ENCODE results near the gene ARHGAP45. TPM values are rescaled to one million over a fixed set of nuclear protein-coding genes. Genes with fewer than 3 reads are reported as not detected.

The ARHGAP45 gene
- total RNA-seq, 1 experiment from 2014 or later, result 31.5 TPM

DNA sequence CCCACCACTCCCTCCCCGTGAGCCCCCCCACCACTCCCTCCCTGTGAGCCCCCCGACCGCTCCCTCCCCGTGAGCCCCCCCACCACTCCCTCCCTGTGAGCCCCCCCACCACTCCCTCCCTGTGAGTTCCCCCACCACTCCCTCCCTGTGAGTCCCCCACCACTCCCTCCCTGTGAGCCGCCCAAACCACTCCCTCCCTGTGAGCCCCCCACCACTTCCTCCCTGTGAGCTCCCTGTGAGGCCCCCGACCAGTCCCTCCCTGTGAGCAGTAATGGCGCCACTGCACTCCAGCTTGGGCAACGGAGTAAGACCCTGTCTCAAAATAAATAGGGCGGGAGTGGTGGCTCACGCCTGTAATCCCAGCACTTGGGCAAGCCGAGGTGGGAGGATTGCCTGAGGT is 17.2 kb upstream of the ARHGAP45 start:
- Histone ChIP-seq H3K4me2 (ENCODE audit: low read depth, low read length, poor library complexity, severe bottlenecking) (no peak overlapping the region), H3K9me3 (ENCODE audit: low read length) (no peaks in the 10 kb centered on the region), H4K20me1 (ENCODE audit: insufficient read depth, low read depth, low read length) (no peaks in the 10 kb centered on the region), H3K9me2 (replicated peaks; ENCODE audit: insufficient read depth, low read length) (no peaks in the 10 kb centered on the region), H3K27me3 (ENCODE audit: low read length) (no peaks in the 10 kb centered on the region), H3K27ac (ENCODE audit: low read length) (no peak overlapping the region), H3K36me3 (ENCODE audit: insufficient read depth, low read length) (no peaks in the 10 kb centered on the region), H2AFZ (ENCODE audit: low read length) (no peak overlapping the region), H3K9ac (ENCODE audit: low read length) (no peak overlapping the region), H3K79me2 (ENCODE audit: low read length) (no peaks in the 10 kb centered on the region), H3K4me3 (ENCODE audit: low read length) (no peak overlapping the region), H3K4me1 (ENCODE audit: low read length) (no peaks in the 10 kb centered on the region)
- no peak for DNase-seq

DNA sequence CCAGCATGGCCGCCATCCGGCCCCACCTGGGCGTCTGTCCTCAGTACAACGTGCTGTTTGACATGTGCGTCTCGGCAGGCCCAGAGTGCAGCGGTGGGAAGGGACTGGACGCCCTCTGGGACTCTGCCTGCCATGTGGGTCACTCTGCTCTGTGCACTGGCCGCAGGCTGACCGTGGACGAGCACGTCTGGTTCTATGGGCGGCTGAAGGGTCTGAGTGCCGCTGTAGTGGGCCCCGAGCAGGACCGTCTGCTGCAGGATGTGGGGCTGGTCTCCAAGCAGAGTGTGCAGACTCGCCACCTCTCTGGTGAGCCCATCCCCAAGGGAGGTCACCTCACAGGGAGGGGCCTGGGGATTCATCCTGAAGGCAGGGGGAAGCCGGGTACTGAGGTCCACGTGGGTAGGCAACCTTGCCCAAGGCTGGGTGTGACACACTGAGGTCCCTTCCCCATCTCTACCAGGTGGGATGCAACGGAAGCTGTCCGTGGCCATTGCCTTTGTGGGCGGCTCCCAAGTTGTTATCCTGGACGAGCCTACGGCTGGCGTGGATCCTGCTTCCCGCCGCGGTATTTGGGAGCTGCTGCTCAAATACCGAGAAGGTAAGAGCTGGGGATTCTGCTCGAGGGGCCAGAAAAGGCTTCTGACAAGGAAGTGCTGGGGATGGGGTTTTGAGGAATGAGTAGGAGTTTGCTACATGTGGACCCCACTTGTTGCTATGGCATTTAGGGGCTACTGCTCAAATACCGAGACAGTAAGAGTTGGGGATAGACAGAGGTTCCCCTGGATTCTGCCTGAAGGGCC is 15.8 kb upstream of the ARHGAP45 start:
- Histone ChIP-seq H3K9ac (ENCODE audit: low read length) (no peak overlapping the region), H3K27me3 (ENCODE audit: low read length) (no peaks in the 10 kb centered on the region), H3K4me1 (ENCODE audit: low read length) (no peaks in the 10 kb centered on the region), H3K36me3 (ENCODE audit: insufficient read depth, low read length) (no peaks in the 10 kb centered on the region), H2AFZ (ENCODE audit: low read length) (no peak overlapping the region), H3K4me3 (ENCODE audit: low read length) (no peak overlapping the region), H3K27ac (ENCODE audit: low read length) (no peak overlapping the region), H3K9me2 (replicated peaks; ENCODE audit: insufficient read depth, low read length) (no peaks in the 10 kb centered on the region), H4K20me1 (ENCODE audit: insufficient read depth, low read depth, low read length) (no peaks in the 10 kb centered on the region), H3K4me2 (ENCODE audit: low read depth, low read length, poor library complexity, severe bottlenecking) (no peak overlapping the region), H3K9me3 (ENCODE audit: low read length) (no peaks in the 10 kb centered on the region), H3K79me2 (ENCODE audit: low read length) (no peaks in the 10 kb centered on the region)
- DNase-seq, result no peak

DNA sequence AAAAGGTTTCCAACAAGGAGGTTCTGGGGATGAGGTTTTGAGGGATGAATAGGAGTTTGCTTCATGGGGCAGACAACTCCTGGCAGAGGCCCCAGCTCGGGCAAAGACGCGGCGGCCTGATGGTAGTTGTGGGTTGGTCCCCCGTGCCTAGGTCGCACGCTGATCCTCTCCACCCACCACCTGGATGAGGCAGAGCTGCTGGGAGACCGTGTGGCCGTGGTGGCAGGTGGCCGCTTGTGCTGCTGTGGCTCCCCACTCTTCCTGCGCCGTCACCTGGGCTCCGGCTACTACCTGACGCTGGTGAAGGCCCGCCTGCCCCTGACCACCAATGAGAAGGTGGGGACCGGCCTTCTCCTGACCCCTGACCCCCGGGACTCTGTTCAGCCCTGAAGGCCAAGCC is 15.2 kb upstream of the ARHGAP45 start:
- no peak for DNase-seq
- no peaks in the 10 kb centered on the region for H4K20me1 ChIP-seq (ENCODE audit: insufficient read depth, low read depth, low read length)
- H3K9ac ChIP-seq (ENCODE audit: low read length), result no peak overlapping the region
- no peaks in the 10 kb centered on the region for H3K79me2 ChIP-seq (ENCODE audit: low read length)
- no peak overlapping the region for H3K4me3 ChIP-seq (ENCODE audit: low read length)
- no peak overlapping the region for H3K4me2 ChIP-seq (ENCODE audit: low read depth, low read length, poor library complexity, severe bottlenecking)
- no peaks in the 10 kb centered on the region for H3K36me3 ChIP-seq (ENCODE audit: insufficient read depth, low read length)
- H3K4me1 ChIP-seq (ENCODE audit: low read length), result peaks cover under 1% of the 10 kb centered on the region; the same call in 1 of the 2 replicates
- H3K9me2 ChIP-seq (replicated peaks; ENCODE audit: insufficient read depth, low read length), result no peaks in the 10 kb centered on the region
- no peaks in the 10 kb centered on the region for H3K9me3 ChIP-seq (ENCODE audit: low read length)
- no peak overlapping the region for H3K27ac ChIP-seq (ENCODE audit: low read length)
- no peaks in the 10 kb centered on the region for H3K27me3 ChIP-seq (ENCODE audit: low read length)
- no peak overlapping the region for H2AFZ ChIP-seq (ENCODE audit: low read length)

- Histone ChIP-seq H3K36me3 (ENCODE audit: insufficient read depth, low read length) (no peaks in the 10 kb centered on the region), H3K4me2 (ENCODE audit: low read depth, low read length, poor library complexity, severe bottlenecking) (no peak overlapping the region), H3K4me3 (ENCODE audit: low read length) (no peak overlapping the region), H3K27me3 (ENCODE audit: low read length) (no peaks in the 10 kb centered on the region), H3K79me2 (ENCODE audit: low read length) (no peaks in the 10 kb centered on the region), H2AFZ (ENCODE audit: low read length) (no peak overlapping the region), H4K20me1 (ENCODE audit: insufficient read depth, low read depth, low read length) (no peaks in the 10 kb centered on the region), H3K9ac (ENCODE audit: low read length) (no peak overlapping the region), H3K9me3 (ENCODE audit: low read length) (no peaks in the 10 kb centered on the region), H3K27ac (ENCODE audit: low read length) (no peak overlapping the region), H3K4me1 (ENCODE audit: low read length) (peaks cover 6% of the 10 kb centered on the region), H3K9me2 (replicated peaks; ENCODE audit: insufficient read depth, low read length) (no peaks in the 10 kb centered on the region)
- no peak for DNase-seq
These were observed 14.5 kb upstream of the ARHGAP45 start for GRCh38 chr19:1052349-1052975.

- H3K36me3 ChIP-seq (ENCODE audit: insufficient read depth, low read length), result no peaks in the 10 kb centered on the region
These were observed 13.5 kb upstream of the ARHGAP45 start for GRCh38 chr19:1053176-1054101.

GRCh38 chr19:1054102-1055027 is 12.6 kb upstream of the ARHGAP45 start:
- Histone ChIP-seq H3K9ac (ENCODE audit: low read length) (no peak overlapping the region), H3K4me2 (ENCODE audit: low read depth, low read length, poor library complexity, severe bottlenecking) (no peak overlapping the region)

More at GRCh38 chr19:1053176-1054101, 13.5 kb upstream of the ARHGAP45 start:
- H2AFZ ChIP-seq (ENCODE audit: low read length), result no peak overlapping the region
- H3K9me3 ChIP-seq (ENCODE audit: low read length), result no peaks in the 10 kb centered on the region
- H3K4me1 ChIP-seq (ENCODE audit: low read length), result peaks cover 16% of the 10 kb centered on the region
- H4K20me1 ChIP-seq (ENCODE audit: insufficient read depth, low read depth, low read length), result no peaks in the 10 kb centered on the region
- H3K9ac ChIP-seq (ENCODE audit: low read length), result no peak overlapping the region
- no peak overlapping the region for H3K4me3 ChIP-seq (ENCODE audit: low read length)
- H3K27ac ChIP-seq (ENCODE audit: low read length), result no peak overlapping the region
- no peak for DNase-seq
- H3K9me2 ChIP-seq (replicated peaks; ENCODE audit: insufficient read depth, low read length), result no peaks in the 10 kb centered on the region
- H3K27me3 ChIP-seq (ENCODE audit: low read length), result no peaks in the 10 kb centered on the region
- H3K4me2 ChIP-seq (ENCODE audit: low read depth, low read length, poor library complexity, severe bottlenecking), result no peak overlapping the region
- no peaks in the 10 kb centered on the region for H3K79me2 ChIP-seq (ENCODE audit: low read length)

GRCh38 chr19:1055028-1055425 is 11.9 kb upstream of the ARHGAP45 start:
- Histone ChIP-seq H3K4me3 (ENCODE audit: low read length) (no peak overlapping the region), H3K27me3 (ENCODE audit: low read length) (no peaks in the 10 kb centered on the region), H3K9me2 (replicated peaks; ENCODE audit: insufficient read depth, low read length) (no peaks in the 10 kb centered on the region), H3K36me3 (ENCODE audit: insufficient read depth, low read length) (no peaks in the 10 kb centered on the region), H3K27ac (ENCODE audit: low read length) (no peak overlapping the region), H3K79me2 (ENCODE audit: low read length) (no peaks in the 10 kb centered on the region), H3K9me3 (ENCODE audit: low read length) (no peaks in the 10 kb centered on the region), H3K9ac (ENCODE audit: low read length) (no peak overlapping the region), H3K4me2 (ENCODE audit: low read depth, low read length, poor library complexity, severe bottlenecking) (no peak overlapping the region), H2AFZ (ENCODE audit: low read length) (no peak overlapping the region), H3K4me1 (ENCODE audit: low read length) (peaks cover 19% of the 10 kb centered on the region), H4K20me1 (ENCODE audit: insufficient read depth, low read depth, low read length) (no peaks in the 10 kb centered on the region)
- DNase-seq, result no peak

More at GRCh38 chr19:1054102-1055027, 12.6 kb upstream of the ARHGAP45 start:
- no peaks in the 10 kb centered on the region for H3K36me3 ChIP-seq (ENCODE audit: insufficient read depth, low read length)
- no peaks in the 10 kb centered on the region for H4K20me1 ChIP-seq (ENCODE audit: insufficient read depth, low read depth, low read length)
- peaks cover 19% of the 10 kb centered on the region for H3K4me1 ChIP-seq (ENCODE audit: low read length)
- H3K9me3 ChIP-seq (ENCODE audit: low read length), result no peaks in the 10 kb centered on the region
- H3K27me3 ChIP-seq (ENCODE audit: low read length), result no peaks in the 10 kb centered on the region
- H3K27ac ChIP-seq (ENCODE audit: low read length), result no peak overlapping the region
- H3K79me2 ChIP-seq (ENCODE audit: low read length), result no peaks in the 10 kb centered on the region
- no peak overlapping the region for H2AFZ ChIP-seq (ENCODE audit: low read length)
- no peaks in the 10 kb centered on the region for H3K9me2 ChIP-seq (replicated peaks; ENCODE audit: insufficient read depth, low read length)
- no peak overlapping the region for H3K4me3 ChIP-seq (ENCODE audit: low read length)
- no peak for DNase-seq
